ENCODE data around the gene ZFHX3. TPM values are rescaled to one million over a fixed set of nuclear protein-coding genes. Genes with fewer than 3 reads are reported as not detected.

The ZFHX3 gene
- total RNA-seq, 4 donors from 2014 or later = 9.1 to 34.0 (median 12.0) TPM

DNA sequence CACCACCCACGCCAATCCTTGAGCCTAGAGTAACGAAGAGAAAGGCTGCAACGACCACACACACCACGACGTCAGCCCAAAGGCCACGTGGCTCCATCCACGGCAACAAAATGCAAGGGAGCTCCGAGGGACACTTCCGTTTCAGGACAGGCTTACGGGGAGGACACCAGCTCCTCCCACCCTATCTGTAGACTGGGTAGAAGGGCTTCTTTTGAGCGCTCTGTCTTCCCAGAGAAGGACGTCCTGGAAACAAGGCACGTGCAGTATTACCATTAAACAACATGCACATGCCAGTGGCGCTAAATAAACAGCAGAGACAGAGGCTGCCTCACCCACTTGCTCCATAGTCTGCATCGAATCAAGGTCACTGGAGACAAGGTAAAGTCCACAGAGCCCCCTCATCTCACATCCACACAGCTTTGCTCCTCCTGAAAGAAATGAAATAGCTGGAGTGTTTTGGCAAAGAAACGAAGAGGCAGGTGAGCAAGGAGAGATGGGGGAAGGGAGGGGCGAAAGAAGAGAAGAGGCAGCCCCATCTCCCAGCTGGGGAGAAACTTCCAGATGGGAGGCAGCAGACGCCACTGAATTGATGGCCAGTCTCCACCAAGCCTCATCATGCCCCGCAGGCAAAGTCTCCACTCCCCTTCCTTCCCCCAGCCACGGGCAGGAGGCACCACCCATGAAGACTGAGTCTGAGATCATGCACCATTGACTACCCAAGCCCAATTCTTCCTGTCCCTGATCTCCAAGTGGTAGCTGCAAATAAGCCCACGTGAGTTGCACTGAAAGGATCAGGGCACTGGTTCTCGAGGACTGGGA, 24.0 kb downstream of the ZFHX3 start:
- Histone ChIP-seq H3K9me3 (no peaks in the 10 kb centered on the region), H3K4me1 (no peaks in the 10 kb centered on the region), H3K4me3 (no peak overlapping the region), H3K27ac (no peak overlapping the region), H3K27me3 (no peaks in the 10 kb centered on the region), H3K36me3 (no peaks in the 10 kb centered on the region)
- no peak for DNase-seq
- TF ChIP-seq, protein P1, sequence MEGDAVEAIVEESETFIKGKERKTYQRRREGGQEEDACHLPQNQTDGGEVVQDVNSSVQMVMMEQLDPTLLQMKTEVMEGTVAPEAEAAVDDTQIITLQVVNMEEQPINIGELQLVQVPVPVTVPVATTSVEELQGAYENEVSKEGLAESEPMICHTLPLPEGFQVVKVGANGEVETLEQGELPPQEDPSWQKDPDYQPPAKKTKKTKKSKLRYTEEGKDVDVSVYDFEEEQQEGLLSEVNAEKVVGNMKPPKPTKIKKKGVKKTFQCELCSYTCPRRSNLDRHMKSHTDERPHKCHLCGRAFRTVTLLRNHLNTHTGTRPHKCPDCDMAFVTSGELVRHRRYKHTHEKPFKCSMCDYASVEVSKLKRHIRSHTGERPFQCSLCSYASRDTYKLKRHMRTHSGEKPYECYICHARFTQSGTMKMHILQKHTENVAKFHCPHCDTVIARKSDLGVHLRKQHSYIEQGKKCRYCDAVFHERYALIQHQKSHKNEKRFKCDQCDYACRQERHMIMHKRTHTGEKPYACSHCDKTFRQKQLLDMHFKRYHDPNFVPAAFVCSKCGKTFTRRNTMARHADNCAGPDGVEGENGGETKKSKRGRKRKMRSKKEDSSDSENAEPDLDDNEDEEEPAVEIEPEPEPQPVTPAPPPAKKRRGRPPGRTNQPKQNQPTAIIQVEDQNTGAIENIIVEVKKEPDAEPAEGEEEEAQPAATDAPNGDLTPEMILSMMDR (IDR thresholded peaks at IDR 0.05) = no peak
- TF ChIP-seq POLR2A (IDR thresholded peaks at IDR 0.05) = no peak
- intact Hi-C loops (cut with DNase I; ENCODE audit: low total_unique reads) = no loop called here

DNA sequence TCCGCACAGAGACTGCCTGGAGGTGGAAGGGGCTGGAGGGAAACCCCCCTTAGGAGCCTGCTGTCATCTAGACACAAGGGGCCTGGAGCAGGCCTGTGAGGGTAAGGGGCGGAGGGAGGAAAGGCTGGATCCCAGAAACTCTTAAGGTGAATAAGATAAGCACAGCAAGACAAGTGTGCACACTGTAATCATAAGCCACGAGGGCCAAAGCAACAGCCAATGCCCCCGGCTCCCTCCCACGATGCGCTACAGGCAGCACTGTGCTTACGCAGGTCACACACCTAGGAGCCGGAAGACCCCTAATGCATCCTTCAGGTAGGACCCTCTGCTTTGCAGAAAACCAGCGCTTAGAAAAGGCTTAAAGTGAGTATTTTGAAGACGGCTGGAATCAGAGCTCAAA, 24.6 kb downstream of the ZFHX3 start:
- H3K4me3 ChIP-seq = no peak overlapping the region
- H3K36me3 ChIP-seq = no peaks in the 10 kb centered on the region
- no peaks in the 10 kb centered on the region for H3K9me3 ChIP-seq
- no peak for DNase-seq
- no peak for TF ChIP-seq POLR2A (IDR thresholded peaks at IDR 0.05)
- TF ChIP-seq, protein P1 (IDR thresholded peaks at IDR 0.05) = no peak
- no peak overlapping the region for H3K27ac ChIP-seq
- intact Hi-C loops (cut with DNase I; ENCODE audit: low total_unique reads) = no loop called here
- no peaks in the 10 kb centered on the region for H3K27me3 ChIP-seq
- H3K4me1 ChIP-seq = no peaks in the 10 kb centered on the region

DNA sequence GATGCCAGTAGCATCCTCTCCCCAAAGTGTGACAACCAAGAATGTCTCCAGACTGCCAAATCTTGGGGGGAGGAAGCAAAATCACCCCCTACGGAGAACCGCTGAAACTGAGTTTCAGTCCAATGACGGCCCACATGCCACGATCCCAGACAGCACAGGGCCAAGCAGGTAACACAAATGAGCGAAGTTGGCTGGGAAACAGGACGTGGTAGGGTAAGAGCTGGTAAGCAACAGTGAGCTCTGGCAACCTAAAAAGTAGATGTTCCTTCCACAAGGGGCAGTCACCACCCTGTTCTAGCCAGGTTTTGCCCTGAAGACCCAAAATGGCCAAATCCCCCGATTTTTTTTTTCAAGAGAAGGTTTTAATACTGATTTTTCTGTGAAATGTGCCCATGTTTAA, 25.4 kb downstream of the ZFHX3 start:
- DNase-seq = no peak
- Histone ChIP-seq H3K9me3 (no peaks in the 10 kb centered on the region), H3K36me3 (no peaks in the 10 kb centered on the region), H3K4me1 (no peaks in the 10 kb centered on the region), H3K4me3 (no peak overlapping the region), H3K27ac (no peak overlapping the region), H3K27me3 (no peaks in the 10 kb centered on the region)
- intact Hi-C loops (cut with DNase I; ENCODE audit: low total_unique reads) = no loop called here
- TF ChIP-seq, protein P1 (IDR thresholded peaks at IDR 0.05) = no peak
- TF ChIP-seq POLR2A (IDR thresholded peaks at IDR 0.05) = no peak

DNA sequence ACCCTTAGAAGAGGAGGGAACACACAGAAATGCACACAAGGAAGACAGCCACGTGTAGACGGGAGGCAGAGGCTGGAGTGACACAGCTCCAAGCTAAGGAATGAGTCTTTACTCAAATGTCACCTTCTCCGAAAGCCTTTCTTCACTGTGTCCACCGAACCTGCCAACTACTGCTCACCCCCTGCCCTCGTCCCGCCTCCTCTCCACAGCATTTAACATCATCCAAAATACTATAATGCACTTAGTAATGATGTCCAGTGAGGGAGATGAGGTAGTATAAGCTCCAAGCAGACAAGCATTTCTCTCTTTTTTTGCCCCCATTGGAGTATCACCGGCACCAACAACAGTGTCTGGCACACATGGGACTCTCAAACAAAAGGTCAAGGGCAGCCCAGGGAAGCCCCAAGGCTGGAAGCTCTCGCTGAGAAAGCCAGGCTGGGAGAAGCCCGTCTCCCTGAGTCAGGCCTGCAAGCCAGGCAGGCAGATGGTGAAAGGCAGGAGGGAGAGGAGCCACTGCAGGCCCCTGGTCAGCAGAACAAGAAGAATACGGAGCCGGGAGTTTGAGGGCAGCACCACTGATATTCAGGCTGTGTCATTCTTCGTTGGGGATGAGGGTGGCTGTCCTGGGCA, 25.9 kb downstream of the ZFHX3 start:
- DNase-seq = no peak
- H3K4me3 ChIP-seq = no peak overlapping the region
- H3K36me3 ChIP-seq = no peaks in the 10 kb centered on the region
- intact Hi-C loops (cut with DNase I; ENCODE audit: low total_unique reads) = no loop called here
- H3K4me1 ChIP-seq = no peaks in the 10 kb centered on the region
- no peaks in the 10 kb centered on the region for H3K27me3 ChIP-seq
- no peaks in the 10 kb centered on the region for H3K9me3 ChIP-seq
- no peak overlapping the region for H3K27ac ChIP-seq
- TF ChIP-seq POLR2A (IDR thresholded peaks at IDR 0.05) = no peak
- TF ChIP-seq, protein P1 (IDR thresholded peaks at IDR 0.05) = no peak

DNA sequence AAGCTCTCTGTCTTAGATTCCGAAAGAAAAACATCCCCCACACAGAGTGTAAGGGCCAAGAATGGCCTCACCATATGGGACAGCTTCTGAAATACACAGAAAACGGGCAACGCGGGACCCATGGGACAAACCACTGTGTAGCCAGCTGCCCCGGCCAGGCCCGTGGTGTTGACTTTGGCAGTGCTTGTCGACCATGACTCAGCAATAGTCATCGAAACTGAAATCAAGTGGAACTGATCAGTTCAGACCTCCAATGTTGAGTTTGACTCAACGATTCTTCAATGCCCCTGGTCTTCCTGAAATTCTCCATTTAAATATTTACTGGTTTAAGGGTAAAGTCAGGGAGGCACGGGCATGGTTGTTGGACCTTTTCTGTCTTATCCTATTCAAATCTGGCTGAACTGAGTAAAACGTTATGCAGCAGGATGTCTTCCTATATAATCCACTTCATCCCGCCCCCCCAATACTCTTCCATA, 27.5 kb downstream of the ZFHX3 start:
- intact Hi-C loops (cut with DNase I; ENCODE audit: low total_unique reads) = no loop called here
- Histone ChIP-seq H3K4me3 (no peak overlapping the region), H3K36me3 (no peaks in the 10 kb centered on the region), H3K27me3 (no peaks in the 10 kb centered on the region), H3K27ac (no peak overlapping the region), H3K4me1 (no peaks in the 10 kb centered on the region), H3K9me3 (no peaks in the 10 kb centered on the region)
- DNase-seq = no peak
- TF ChIP-seq, protein P1 (IDR thresholded peaks at IDR 0.05) = no peak
- no peak for TF ChIP-seq POLR2A (IDR thresholded peaks at IDR 0.05)

All from uterus (tissue), 4 donors.